SHP77 treated with DMSO at 0.1 percent for 48 hours (cell line): Measurements from ENCODE around the gene CPS1.

Experiments used
- DNase-seq: peaks from one replicate; lab custom pipeline; 2025; lab: John Stamatoyannopoulos, UW

Gene CPS1

GRCh38 chr2:210606001-210606400, 49.6 kb downstream of the CPS1 start:
- DNase-seq: no peak

- DNase-seq: no peak
Observed at GRCh38 chr2:210611466-210611865, 55.1 kb downstream of the CPS1 start.

- no peak for DNase-seq
Observed at GRCh38 chr2:210616074-210616473, 59.7 kb downstream of the CPS1 start.

- DNase-seq: no peak
Observed at GRCh38 chr2:210617318-210617717, 60.9 kb downstream of the CPS1 start.

- peak; percentile 46 for DNase-seq
Observed at GRCh38 chr2:210617732-210618330, 61.4 kb downstream of the CPS1 start.

- DNase-seq: no peak
Observed at GRCh38 chr2:210620456-210620855, 64.1 kb downstream of the CPS1 start.

- no peak for DNase-seq
Observed at GRCh38 chr2:210623506-210623905, 67.1 kb downstream of the CPS1 start.

- DNase-seq: no peak
Observed at GRCh38 chr2:210626849-210627248, 70.5 kb downstream of the CPS1 start.

GRCh38 chr2:210630873-210631560, 74.6 kb downstream of the CPS1 start:
- no peak for DNase-seq

GRCh38 chr2:210633699-210634098, 77.3 kb downstream of the CPS1 start:
- no peak for DNase-seq

GRCh38 chr2:210635257-210635656, 78.9 kb downstream of the CPS1 start:
- DNase-seq: no peak

- DNase-seq: no peak
Observed at GRCh38 chr2:210642333-210642732, 85.9 kb downstream of the CPS1 start.

- no peak for DNase-seq
Observed at GRCh38 chr2:210647151-210647550, 90.8 kb downstream of the CPS1 start.

GRCh38 chr2:210654091-210654490, 97.7 kb downstream of the CPS1 start:
- DNase-seq: no peak

- no peak for DNase-seq
Observed at GRCh38 chr2:210655229-210655975, 99.0 kb downstream of the CPS1 start.

GRCh38 chr2:210657874-210658273, 101.5 kb downstream of the CPS1 start:
- DNase-seq: no peak

GRCh38 chr2:210660751-210661150, 104.4 kb downstream of the CPS1 start:
- no peak for DNase-seq

- no peak for DNase-seq
Observed at GRCh38 chr2:210662560-210662959, 106.2 kb downstream of the CPS1 start.

- peak; percentile 3 for DNase-seq
Observed at GRCh38 chr2:210663631-210664089, 107.3 kb downstream of the CPS1 start.

GRCh38 chr2:210667711-210668110, 111.3 kb downstream of the CPS1 start:
- DNase-seq: no peak

- DNase-seq: no peak
Observed at GRCh38 chr2:210671065-210671464, 114.7 kb downstream of the CPS1 start.

- DNase-seq: no peak
Observed at GRCh38 chr2:210673117-210673516, 116.7 kb downstream of the CPS1 start.

- no peak for DNase-seq
Observed at GRCh38 chr2:210676067-210676466, 119.7 kb downstream of the CPS1 start.
